ENCODE data around the gene KSR2.

The KSR2 gene

GRCh38 chr12:117662620-117663395 lies 306.0 kb downstream of the KSR2 start:
- no peak for TF ChIP-seq CTCF (IDR thresholded peaks at IDR 0.05; ENCODE audit: low read length)
- TF ChIP-seq EZH2 (IDR thresholded peaks at IDR 0.05; ENCODE audit: borderline replicate concordance, low read length), result no peak

GRCh38 chr12:117662220-117662619 lies 306.6 kb downstream of the KSR2 start:
- Histone ChIP-seq H3K27ac (ENCODE audit: low read depth, low read length, poor library complexity, severe bottlenecking) (no peak overlapping the region), H3K9me2 (ENCODE audit: low read depth, low read length) (no peaks in the 10 kb centered on the region), H3K9ac (ENCODE audit: low read length) (no peak overlapping the region), H3K27me3 (ENCODE audit: insufficient read depth, low read length) (no peaks in the 10 kb centered on the region), H4K20me1 (ENCODE audit: insufficient read depth, low read length) (no peaks in the 10 kb centered on the region), H3K9me3 (ENCODE audit: low read length) (no peaks in the 10 kb centered on the region), H3K36me3 (ENCODE audit: insufficient read depth, low read length) (no peaks in the 10 kb centered on the region), H3K4me1 (ENCODE audit: insufficient read depth, low read length, severe bottlenecking) (no peaks in the 10 kb centered on the region), H3K79me2 (ENCODE audit: insufficient read depth, low read length) (no peaks in the 10 kb centered on the region), H3K4me3 (ENCODE audit: low read depth, low read length, poor library complexity, severe bottlenecking) (no peak overlapping the region), H3F3A (ENCODE audit: insufficient read depth, low read length) (no peaks in the 10 kb centered on the region), H2AFZ (ENCODE audit: low read length) (no peak overlapping the region), H3K4me2 (ENCODE audit: low read length) (no peak overlapping the region)
- no peak for TF ChIP-seq CTCF (IDR thresholded peaks at IDR 0.05; ENCODE audit: low read length)
- no peak for TF ChIP-seq EZH2 (IDR thresholded peaks at IDR 0.05; ENCODE audit: borderline replicate concordance, low read length)

More at GRCh38 chr12:117662620-117663395, 306.0 kb downstream of the KSR2 start:
- no peaks in the 10 kb centered on the region for H3K36me3 ChIP-seq (ENCODE audit: insufficient read depth, low read length)
- no peak overlapping the region for H2AFZ ChIP-seq (ENCODE audit: low read length)
- no peaks in the 10 kb centered on the region for H4K20me1 ChIP-seq (ENCODE audit: insufficient read depth, low read length)
- no peaks in the 10 kb centered on the region for H3F3A ChIP-seq (ENCODE audit: insufficient read depth, low read length)
- no peak overlapping the region for H3K4me3 ChIP-seq (ENCODE audit: low read depth, low read length, poor library complexity, severe bottlenecking)
- H3K4me1 ChIP-seq (ENCODE audit: insufficient read depth, low read length, severe bottlenecking), result no peaks in the 10 kb centered on the region
- no peaks in the 10 kb centered on the region for H3K9me2 ChIP-seq (ENCODE audit: low read depth, low read length)
- no peaks in the 10 kb centered on the region for H3K79me2 ChIP-seq (ENCODE audit: insufficient read depth, low read length)
- no peak overlapping the region for H3K4me2 ChIP-seq (ENCODE audit: low read length)
- H3K27ac ChIP-seq (ENCODE audit: low read depth, low read length, poor library complexity, severe bottlenecking), result no peak overlapping the region
- no peak overlapping the region for H3K9ac ChIP-seq (ENCODE audit: low read length)
- H3K27me3 ChIP-seq (ENCODE audit: insufficient read depth, low read length), result no peaks in the 10 kb centered on the region
- H3K9me3 ChIP-seq (ENCODE audit: low read length), result no peaks in the 10 kb centered on the region

- H2AFZ ChIP-seq (ENCODE audit: low read length), result no peak overlapping the region
- no peaks in the 10 kb centered on the region for H3K4me1 ChIP-seq (ENCODE audit: insufficient read depth, low read length, severe bottlenecking)
- H3K9me3 ChIP-seq (ENCODE audit: low read length), result no peaks in the 10 kb centered on the region
- no peaks in the 10 kb centered on the region for H3K27me3 ChIP-seq (ENCODE audit: insufficient read depth, low read length)
- H3K36me3 ChIP-seq (ENCODE audit: insufficient read depth, low read length), result no peaks in the 10 kb centered on the region
- no peak overlapping the region for H3K4me2 ChIP-seq (ENCODE audit: low read length)
- TF ChIP-seq CTCF (IDR thresholded peaks at IDR 0.05; ENCODE audit: low read length) (no peak), EZH2 (IDR thresholded peaks at IDR 0.05; ENCODE audit: borderline replicate concordance, low read length) (no peak)
- H3F3A ChIP-seq (ENCODE audit: insufficient read depth, low read length), result no peaks in the 10 kb centered on the region
- H3K9ac ChIP-seq (ENCODE audit: low read length), result no peak overlapping the region
- H3K9me2 ChIP-seq (ENCODE audit: low read depth, low read length), result no peaks in the 10 kb centered on the region
- no peaks in the 10 kb centered on the region for H3K79me2 ChIP-seq (ENCODE audit: insufficient read depth, low read length)
- H3K27ac ChIP-seq (ENCODE audit: low read depth, low read length, poor library complexity, severe bottlenecking), result no peak overlapping the region
- H4K20me1 ChIP-seq (ENCODE audit: insufficient read depth, low read length), result no peaks in the 10 kb centered on the region
- H3K4me3 ChIP-seq (ENCODE audit: low read depth, low read length, poor library complexity, severe bottlenecking), result no peak overlapping the region
Measured at GRCh38 chr12:117661471-117661870, 307.3 kb downstream of the KSR2 start.
